Liver (tissue), 9 donors: ENCODE measurements around the gene SESN3. TPM values are rescaled to one million over a fixed set of nuclear protein-coding genes. Genes with fewer than 3 reads are reported as not detected.

Source experiments
- DNase-seq: peaks from one replicate; pipeline ENCODE4 v3.0.0-alpha.2; 2017; ENCODE audit warnings: low spot score
- H3K27ac ChIP-seq, 2 donors: one replicate each; pipeline ENCODE4 v1.7.0; 2013; ENCODE audit warnings: inconsistent platforms in 2 of 2, low read length in 2 of 2, control low read depth in 1 of 2, low read depth in 1 of 2, mild to moderate bottlenecking in 1 of 2
- H3K27me3 ChIP-seq, 4 donors: one replicate each; pipeline versions ENCODE4 v1.6.1 to v1.7.0; 2013; ENCODE audit warnings: low read length in 3 of 4, inconsistent platforms in 1 of 4, mild to moderate bottlenecking in 1 of 4, moderate library complexity in 1 of 4; ENCODE audit not compliant: control insufficient read depth in 4 of 4, insufficient read depth in 4 of 4
- H3K36me3 ChIP-seq, 4 donors: one replicate each; pipeline versions ENCODE4 v1.6.1 to v1.7.0; 2013; ENCODE audit warnings: low read length in 3 of 4, mild to moderate bottlenecking in 3 of 4, low read depth in 1 of 4, moderate library complexity in 1 of 4; ENCODE audit not compliant: control insufficient read depth in 4 of 4, insufficient read depth in 3 of 4
- H3K4me1 ChIP-seq, 4 donors: one replicate each; pipeline versions ENCODE4 v1.6.1 to v1.7.0; 2013; ENCODE audit warnings: low read length in 3 of 4, mild to moderate bottlenecking in 3 of 4, moderate library complexity in 1 of 4; ENCODE audit not compliant: control insufficient read depth in 4 of 4, insufficient read depth in 4 of 4
- H3K4me3 ChIP-seq, 3 donors: one replicate each; pipeline versions ENCODE4 v1.6.1 to v1.7.0; 2013; ENCODE audit warnings: low read length in 3 of 3, control low read depth in 1 of 3, low read depth in 1 of 3, mild to moderate bottlenecking in 1 of 3
- H3K9ac ChIP-seq, 2 donors: one replicate each; pipeline ENCODE4 v1.7.0; 2013; ENCODE audit warnings: low read length in 2 of 2, mild to moderate bottlenecking in 2 of 2, moderate library complexity in 2 of 2, control low read depth in 1 of 2, low read depth in 1 of 2
- H3K9me3 ChIP-seq, 4 donors: one replicate each; pipeline versions ENCODE4 v1.6.1 to v1.7.0; 2013; ENCODE audit warnings: low read length in 3 of 4; ENCODE audit not compliant: control insufficient read depth in 4 of 4
- ATF3 ChIP-seq: IDR thresholded peaks from 2 replicates; pipeline ENCODE4 v1.6.1; 2016; ENCODE audit warnings: antibody characterized with exemption
- EGR1 ChIP-seq, 2 donors: IDR thresholded peaks; 2 replicates each; pipeline ENCODE4 v1.6.1; 2016 to 2018; ENCODE audit warnings: antibody characterized with exemption in 2 of 2, low read depth in 2 of 2
- FOXA1 ChIP-seq: IDR thresholded peaks from 2 replicates; pipeline ENCODE4 v1.6.1; 2016; ENCODE audit warnings: antibody characterized with exemption
- FOXA2 ChIP-seq: IDR thresholded peaks from 2 replicates; pipeline ENCODE4 v1.6.1; 2016; ENCODE audit warnings: antibody characterized with exemption
- GABPA ChIP-seq, 2 donors: IDR thresholded peaks in 1 of 2; conservative IDR thresholded peaks in 1 of 2; 2 replicates each; pipeline ENCODE4 v1.6.1; 2016; ENCODE audit warnings: antibody characterized with exemption in 2 of 2, mild to moderate bottlenecking in 1 of 2, moderate library complexity in 1 of 2
- HNF4A ChIP-seq, 2 donors: conservative IDR thresholded peaks; 2 replicates each; pipeline ENCODE4 v1.6.1; 2016; ENCODE audit warnings: antibody characterized with exemption in 2 of 2, mild to moderate bottlenecking in 2 of 2
- HNF4G ChIP-seq: IDR thresholded peaks from 2 replicates; pipeline ENCODE4 v1.6.1; 2016; ENCODE audit warnings: antibody characterized with exemption
- JUND ChIP-seq, 2 donors: IDR thresholded peaks; 2 replicates each; pipeline ENCODE4 v1.6.1; 2016; ENCODE audit warnings: antibody characterized with exemption in 2 of 2
- MAX ChIP-seq: IDR thresholded peaks from 2 replicates; pipeline ENCODE4 v1.6.1; 2016; ENCODE audit warnings: antibody characterized with exemption
- NR2F2 ChIP-seq: IDR thresholded peaks from 2 replicates; pipeline ENCODE4 v1.6.1; 2016; ENCODE audit warnings: antibody characterized with exemption
- RAD21 ChIP-seq, 2 donors: IDR thresholded peaks; 2 replicates each; pipeline ENCODE4 v1.6.1; 2016; ENCODE audit warnings: antibody characterized with exemption in 2 of 2, mild to moderate bottlenecking in 2 of 2
- REST ChIP-seq: IDR thresholded peaks from 2 replicates; pipeline ENCODE4 v1.6.1; 2016; ENCODE audit warnings: antibody characterized with exemption, mild to moderate bottlenecking
- RXRA ChIP-seq, 2 donors: IDR thresholded peaks; 2 replicates each; pipeline ENCODE4 v1.6.1; 2017 to 2018; ENCODE audit warnings: antibody characterized with exemption in 2 of 2, mild to moderate bottlenecking in 1 of 2
- SP1 ChIP-seq: IDR thresholded peaks from 2 replicates; pipeline ENCODE4 v1.6.1; 2018; ENCODE audit warnings: antibody characterized with exemption, mild to moderate bottlenecking
- TAF1 ChIP-seq: conservative IDR thresholded peaks from 2 replicates; pipeline ENCODE4 v1.6.1; 2016; ENCODE audit warnings: antibody characterized with exemption, mild to moderate bottlenecking
- YY1 ChIP-seq: IDR thresholded peaks from 2 replicates; pipeline ENCODE4 v1.6.1; 2016; ENCODE audit warnings: antibody characterized with exemption, mild to moderate bottlenecking
- ZBTB33 ChIP-seq: IDR thresholded peaks from 2 replicates; pipeline ENCODE4 v1.6.1; 2016; ENCODE audit warnings: antibody characterized with exemption
- WGBS: extraction: QIAGEN DNeasy Blood & Tissue Kit; methylation state at CpG from one replicate; pipeline ENCODE4 v1.1.7; 2013; 5-methylcytosine and 5-hydroxymethylcytosine counted together
- polyA plus RNA-seq, 2 donors: library from polyadenylated mRNA; stranded (reverse) in 1 of 2; unstranded in 1 of 2; fragments of 200-250 nt in 1 of 2; fragments of >200 nt in 1 of 2; fragmentation: Nextera tagmentation in 1 of 2; extraction: Ambion mirVana in 1 of 2; gene quantifications; one replicate each; pipeline versions ENCODE4 v1.2.1 to v1.2.3, GENCODE V29; 2013 to 2015
- total RNA-seq, 2 donors: library from RNA; depleted of rRNA; stranded (reverse); fragments of >200 nt; gene quantifications; one replicate each; pipeline ENCODE4 v1.2.3, GENCODE V29; 2014
- TF ChIP-seq, protein P1 (sequence below): fragments of 150-350 bp; IDR thresholded peaks from 2 replicates; pipeline ENCODE4 v1.5.1; 2017; ENCODE audit warnings: improper control_type of control experiment, low read depth, low read length; ENCODE audit not compliant: missing input control
- donor health status: healthy.
- donor health status: healthy.
- donor health status: healthy.
- donor health status: healthy.
- donor health status: healthy.

The SESN3 gene
- total and polyA plus RNA-seq, 4 donors, result 0.85 to 46.6 (median 2.6) TPM

DNA sequence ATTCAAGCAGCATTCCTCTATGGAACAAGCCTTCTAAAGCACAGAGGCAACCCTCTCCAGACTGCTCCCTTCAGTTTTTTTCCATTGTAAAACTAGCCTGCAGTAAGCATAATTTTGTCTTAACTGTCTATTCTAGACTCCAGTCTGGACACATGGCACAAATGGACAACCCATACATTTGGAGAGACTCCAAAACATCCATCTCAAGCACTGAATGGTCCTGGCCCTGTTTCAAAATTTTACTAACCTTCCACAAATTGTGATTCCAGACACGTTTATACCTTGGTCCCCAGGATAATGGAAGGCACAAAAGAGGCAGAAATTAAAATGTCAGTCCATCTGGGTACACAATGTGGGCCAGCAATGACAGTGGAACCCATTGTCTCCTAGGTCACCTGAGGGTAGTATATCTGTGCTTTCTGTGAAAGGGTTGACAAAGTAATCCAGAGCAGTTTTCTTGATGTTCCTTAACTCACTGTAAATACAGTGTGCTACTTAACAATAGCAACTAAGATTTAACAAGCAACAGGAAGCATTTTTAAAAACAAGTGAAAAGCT lies 16.2 kb upstream of the SESN3 start:
- H3K27ac ChIP-seq, result no peak overlapping the region

DNA sequence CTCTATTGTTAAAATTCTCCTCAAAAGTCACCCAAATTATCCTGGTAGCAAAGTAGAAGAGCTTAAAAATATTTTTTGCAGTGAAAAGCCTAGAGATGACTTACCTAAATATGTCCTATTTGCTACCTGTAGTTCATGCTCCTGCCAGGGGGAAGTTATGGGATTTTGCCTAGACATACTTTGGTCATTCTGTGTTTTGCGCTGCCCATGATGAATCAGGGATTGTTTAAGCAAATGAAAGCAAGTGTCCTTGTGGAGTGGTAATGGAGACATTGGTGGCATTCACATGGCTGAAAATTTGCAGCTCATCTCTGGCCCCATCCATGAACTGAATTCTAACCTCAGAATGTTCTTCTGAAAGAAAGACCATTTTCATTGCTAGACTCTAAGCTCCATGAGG lies 14.6 kb upstream of the SESN3 start:
- 98% methylated on average over 1 of the region's 1 CpG for WGBS
- Histone ChIP-seq H3K27me3 (no peaks in the 10 kb centered on the region), H3K9me3 (no peaks in the 10 kb centered on the region), H3K9ac (no peak overlapping the region), H3K4me3 (no peak overlapping the region), H3K36me3 (no peaks in the 10 kb centered on the region), H3K27ac (no peak overlapping the region), H3K4me1 (no peaks in the 10 kb centered on the region)
- TF ChIP-seq TAF1 (no peak), EGR1 (IDR thresholded peaks at IDR 0.05; ENCODE audit: low read depth in 2 of 2) (no peak), GABPA (IDR thresholded peaks at IDR 0.05 in 1 of 2, conservative IDR thresholded peaks at IDR 0.05 in 1 of 2) (no peak), REST (no peak), FOXA2 (no peak), RAD21 (IDR thresholded peaks at IDR 0.05) (no peak), ATF3 (no peak), NR2F2 (no peak), JUND (IDR thresholded peaks at IDR 0.05) (no peak), YY1 (no peak), SP1 (no peak), FOXA1 (no peak), MAX (no peak), HNF4G (no peak), ZBTB33 (no peak), HNF4A (conservative IDR thresholded peaks at IDR 0.05) (no peak), RXRA (IDR thresholded peaks at IDR 0.05) (no peak)
- TF ChIP-seq, protein P1, sequence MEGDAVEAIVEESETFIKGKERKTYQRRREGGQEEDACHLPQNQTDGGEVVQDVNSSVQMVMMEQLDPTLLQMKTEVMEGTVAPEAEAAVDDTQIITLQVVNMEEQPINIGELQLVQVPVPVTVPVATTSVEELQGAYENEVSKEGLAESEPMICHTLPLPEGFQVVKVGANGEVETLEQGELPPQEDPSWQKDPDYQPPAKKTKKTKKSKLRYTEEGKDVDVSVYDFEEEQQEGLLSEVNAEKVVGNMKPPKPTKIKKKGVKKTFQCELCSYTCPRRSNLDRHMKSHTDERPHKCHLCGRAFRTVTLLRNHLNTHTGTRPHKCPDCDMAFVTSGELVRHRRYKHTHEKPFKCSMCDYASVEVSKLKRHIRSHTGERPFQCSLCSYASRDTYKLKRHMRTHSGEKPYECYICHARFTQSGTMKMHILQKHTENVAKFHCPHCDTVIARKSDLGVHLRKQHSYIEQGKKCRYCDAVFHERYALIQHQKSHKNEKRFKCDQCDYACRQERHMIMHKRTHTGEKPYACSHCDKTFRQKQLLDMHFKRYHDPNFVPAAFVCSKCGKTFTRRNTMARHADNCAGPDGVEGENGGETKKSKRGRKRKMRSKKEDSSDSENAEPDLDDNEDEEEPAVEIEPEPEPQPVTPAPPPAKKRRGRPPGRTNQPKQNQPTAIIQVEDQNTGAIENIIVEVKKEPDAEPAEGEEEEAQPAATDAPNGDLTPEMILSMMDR, result no peak
- DNase-seq, result no peak

More for the DNA sequence above, 16.2 kb upstream of the SESN3 start:
- WGBS, result 74% methylated on average over 1 of the region's 1 CpG
- no peak for DNase-seq
- no peak for TF ChIP-seq GABPA (IDR thresholded peaks at IDR 0.05 in 1 of 2, conservative IDR thresholded peaks at IDR 0.05 in 1 of 2)
- Histone ChIP-seq H3K27me3 (no peaks in the 10 kb centered on the region), H3K4me1 (no peaks in the 10 kb centered on the region), H3K4me3 (no peak overlapping the region), H3K9me3 (no peaks in the 10 kb centered on the region), H3K9ac (no peak overlapping the region), H3K36me3 (no peaks in the 10 kb centered on the region)
